T-helper 1 cell treated with Interleukin-12 subunit alpha and Interleukin-12 subunit beta and Interleukin-4 antibody, amounts not matched to agents 30 μg/mL and 1 μg/mL, for 36 hours (primary cell): ENCODE data around the gene DCTPP1.
"Not testable (repeated sequence)": the region's sequence is repeated elsewhere in the genome, so short reads cannot be mapped to it uniquely, and the experiment has no call there.

ENCODE experiments used
- H3K27ac Mint-ChIP-seq: one replicate; pipeline ENCODE4 v1.8.0; 2021; ENCODE audit warnings: mild to moderate bottlenecking, mixed read lengths
- H3K27me3 Mint-ChIP-seq: one replicate; pipeline ENCODE4 v1.8.0; 2021; ENCODE audit warnings: low read depth, mixed read lengths
- H3K36me3 Mint-ChIP-seq: one replicate; pipeline ENCODE4 v1.8.0; 2021; ENCODE audit warnings: low read depth, mixed read lengths
- H3K4me1 Mint-ChIP-seq: one replicate; pipeline ENCODE4 v1.8.0; 2021; ENCODE audit warnings: low read depth, mixed read lengths
- H3K4me3 Mint-ChIP-seq: one replicate; pipeline ENCODE4 v1.8.0; 2021; ENCODE audit warnings: mild to moderate bottlenecking, moderate library complexity, mixed read lengths
- H3K9me3 Mint-ChIP-seq: one replicate; pipeline ENCODE4 v1.8.0; 2021; ENCODE audit warnings: mixed read lengths

The DCTPP1 gene

GRCh38 chr16:30429678-30430427, at the start of gene DCTPP1:
DCTPP1 (minus strand) TSS chr16:30430030; CDS start chr16:30429980, 50 bp downstream.
- no peaks in the 10 kb centered on the region for H3K9me3 Mint-ChIP-seq
- no peaks in the 10 kb centered on the region for H3K27me3 Mint-ChIP-seq
- H3K27ac Mint-ChIP-seq = no peak within 1 kb of the TSS
- peaks cover 29% of the 10 kb centered on the region for H3K4me1 Mint-ChIP-seq
- H3K36me3 Mint-ChIP-seq = peaks cover 14% of the 10 kb centered on the region
- H3K4me3 Mint-ChIP-seq = no peak within 1 kb of the TSS

DNA sequence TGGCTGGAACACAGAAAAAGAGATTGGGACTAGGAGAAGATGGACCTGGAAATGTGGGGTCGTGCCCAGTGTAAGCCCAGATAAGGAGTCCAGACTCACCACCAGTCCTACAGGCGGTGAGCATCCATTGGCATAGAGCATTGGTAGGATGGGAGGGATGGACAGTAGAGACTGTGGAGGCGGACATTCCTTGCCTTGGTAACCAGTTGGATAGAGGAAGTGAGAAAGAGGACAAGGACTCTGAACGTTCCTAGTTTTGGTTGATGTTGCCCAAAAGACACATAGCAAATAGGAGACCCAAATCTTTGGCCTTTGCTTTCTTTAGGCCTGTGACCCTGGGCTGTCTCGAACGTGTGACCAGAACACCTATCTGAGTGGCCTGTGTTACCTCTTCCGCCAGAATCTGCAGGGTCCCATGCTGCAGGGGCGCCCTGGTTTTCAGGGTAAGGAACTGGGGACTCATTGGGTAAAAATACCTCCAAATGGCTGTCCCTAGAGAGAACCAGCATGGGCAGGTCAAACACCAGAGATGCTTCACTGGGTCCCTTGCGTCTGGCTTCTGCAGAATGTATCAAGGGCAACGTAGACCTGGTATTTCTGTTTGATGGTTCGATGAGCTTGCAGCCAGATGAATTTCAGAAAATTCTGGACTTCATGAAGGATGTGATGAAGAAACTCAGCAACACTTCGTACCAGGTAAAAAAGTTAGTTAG, 49.1 kb upstream of the DCTPP1 start:
- Mint-ChIP-seq H3K4me3 (peak overlapping the region; percentile 61), H3K27ac (peak overlapping the region; percentile 47), H3K9me3 (no peaks in the 10 kb centered on the region), H3K36me3 (peaks cover 67% of the 10 kb centered on the region), H3K27me3 (no peaks in the 10 kb centered on the region), H3K4me1 (peaks cover 51% of the 10 kb centered on the region)

DNA sequence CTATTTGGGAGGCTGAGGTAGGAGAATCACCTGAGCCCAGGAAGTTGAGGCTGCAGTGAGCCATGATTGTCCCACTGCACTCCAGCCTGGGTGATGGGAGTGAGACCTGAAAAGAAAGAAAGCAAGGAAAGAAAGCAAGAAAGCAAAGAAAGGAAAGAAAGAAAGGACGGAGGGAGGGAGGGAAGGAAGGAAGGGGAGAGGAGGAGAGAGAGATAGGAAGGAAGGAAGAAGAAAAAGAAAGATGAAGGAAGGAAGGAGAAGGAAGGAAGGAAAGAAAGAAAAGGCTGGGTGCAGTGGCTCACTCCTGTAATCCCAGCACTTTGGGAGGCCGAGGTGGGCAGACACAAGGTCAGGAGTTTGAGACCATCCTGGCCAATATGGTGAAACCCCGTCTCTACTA, 47.9 kb upstream of the DCTPP1 start:
- Mint-ChIP-seq H3K36me3 (peaks cover 69% of the 10 kb centered on the region), H3K4me1 (peaks cover 48% of the 10 kb centered on the region), H3K4me3 (peak overlapping the region; percentile 43), H3K27ac (peak overlapping the region; percentile 3)
- not testable (repeated sequence) for H3K27me3 Mint-ChIP-seq, H3K9me3 Mint-ChIP-seq

DNA sequence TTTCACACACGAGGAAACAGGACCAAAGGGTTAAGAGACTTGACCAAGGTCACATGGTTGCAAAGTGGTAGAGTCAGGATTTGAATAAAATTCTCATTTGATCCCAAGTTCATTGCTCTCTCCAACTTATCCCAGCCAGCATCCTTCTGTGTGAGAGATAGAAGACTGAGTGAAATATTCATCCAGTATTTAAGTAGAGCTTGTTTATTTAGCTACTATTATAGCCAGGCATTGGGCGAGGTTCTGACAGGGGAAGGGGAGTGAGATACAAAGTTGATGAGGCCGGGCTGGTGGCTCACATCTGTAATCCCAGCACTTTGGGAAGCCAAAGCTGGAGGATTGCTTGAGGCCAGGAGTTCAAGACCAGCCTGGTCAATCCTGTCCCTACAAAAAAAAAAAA, 47.2 kb upstream of the DCTPP1 start:
- Mint-ChIP-seq H3K4me3 (peak overlapping the region; percentile 37), H3K27me3 (no peaks in the 10 kb centered on the region), H3K27ac (peak overlapping the region; percentile 12), H3K36me3 (peaks cover 69% of the 10 kb centered on the region), H3K4me1 (peaks cover 48% of the 10 kb centered on the region), H3K9me3 (no peaks in the 10 kb centered on the region)

DNA sequence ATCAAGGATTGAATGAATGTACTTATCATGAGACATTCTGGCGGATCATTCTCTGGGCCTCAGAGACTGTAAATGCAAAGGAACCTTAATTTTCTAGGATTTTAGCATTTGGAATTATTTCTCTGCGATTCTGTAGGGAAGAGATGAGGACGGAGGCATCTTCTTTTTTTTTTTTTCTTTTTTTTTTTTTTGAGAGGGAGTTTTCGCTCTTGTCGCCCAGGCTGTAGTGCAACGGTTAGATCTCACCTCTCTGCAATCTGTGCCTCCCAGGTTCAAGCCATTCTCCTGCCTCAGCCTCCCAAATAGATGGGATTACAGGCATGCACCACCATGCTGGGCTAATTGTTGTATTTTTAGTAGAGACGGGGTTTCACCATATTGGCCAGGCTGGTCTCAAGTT, 44.9 kb upstream of the DCTPP1 start:
- Mint-ChIP-seq H3K9me3 (no peaks in the 10 kb centered on the region), H3K4me3 (peak overlapping the region; percentile 100), H3K27ac (peak overlapping the region; percentile 72), H3K4me1 (peaks cover 46% of the 10 kb centered on the region), H3K27me3 (no peaks in the 10 kb centered on the region), H3K36me3 (peaks cover 52% of the 10 kb centered on the region)

DNA sequence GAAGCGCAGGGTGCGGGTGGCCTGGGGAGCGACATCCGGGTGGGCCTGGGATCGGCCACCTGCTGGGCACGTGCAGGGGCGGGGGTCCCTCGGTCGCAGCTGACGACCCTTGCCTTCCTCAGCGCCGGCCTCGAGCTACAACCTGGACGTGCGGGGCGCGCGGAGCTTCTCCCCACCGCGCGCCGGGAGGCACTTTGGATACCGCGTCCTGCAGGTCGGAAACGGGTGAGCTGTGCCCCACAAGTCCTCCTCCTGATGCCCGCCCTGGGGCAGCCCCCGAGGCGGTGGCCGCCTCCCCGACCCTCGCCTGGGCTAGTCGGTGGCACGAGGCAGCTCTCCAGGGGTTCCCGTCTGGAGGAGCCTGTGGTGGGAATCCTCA, 44.2 kb upstream of the DCTPP1 start:
- Mint-ChIP-seq H3K27ac (peak overlapping the region; percentile 98), H3K4me3 (peak overlapping the region; percentile 100), H3K4me1 (peaks cover 48% of the 10 kb centered on the region), H3K36me3 (peaks cover 52% of the 10 kb centered on the region), H3K9me3 (no peaks in the 10 kb centered on the region), H3K27me3 (no peaks in the 10 kb centered on the region)

DNA sequence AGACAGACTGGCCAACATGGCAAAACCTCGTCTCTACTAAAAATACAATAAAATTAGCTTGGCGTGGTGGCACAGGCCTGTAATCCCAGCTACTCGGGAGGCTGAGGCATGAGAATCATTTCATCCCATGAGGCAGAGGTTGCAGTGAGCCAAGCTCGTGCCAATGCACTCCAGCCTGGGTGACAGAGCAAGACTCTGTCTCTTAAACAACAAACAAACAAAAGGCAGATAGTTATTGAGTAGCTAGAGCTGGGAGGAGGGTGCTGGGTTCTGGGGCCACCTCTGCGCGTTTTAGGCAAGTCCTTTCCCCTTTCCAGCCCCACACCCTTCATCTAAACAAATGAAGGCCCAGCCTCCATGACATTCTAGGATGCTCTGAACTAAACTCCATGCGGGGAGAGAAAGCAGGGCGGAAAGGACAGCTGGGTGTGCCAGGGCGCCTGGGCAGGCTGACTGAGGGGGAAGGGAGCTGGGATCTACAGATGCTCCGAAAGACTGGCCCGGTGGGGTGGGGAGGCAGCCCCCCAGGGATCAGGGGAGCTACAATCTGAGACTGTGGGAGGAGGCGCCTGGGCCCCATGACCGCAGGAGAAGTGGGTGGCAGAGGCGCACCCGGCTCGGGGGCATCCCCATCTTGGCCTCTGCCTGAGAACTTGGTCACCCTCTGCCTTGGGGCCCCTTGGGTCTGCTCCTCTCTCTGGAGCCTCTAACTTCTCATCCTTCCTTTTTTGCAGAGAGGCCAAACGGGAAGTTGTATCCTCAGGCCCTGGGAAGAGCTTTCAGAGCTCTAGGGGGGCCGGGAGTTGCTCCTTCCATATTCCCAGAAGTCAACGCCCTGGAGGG, 43.6 kb upstream of the DCTPP1 start:
- Mint-ChIP-seq H3K4me3 (peak overlapping the region; percentile 100), H3K9me3 (no peaks in the 10 kb centered on the region), H3K36me3 (peaks cover 48% of the 10 kb centered on the region), H3K27me3 (no peaks in the 10 kb centered on the region), H3K4me1 (peaks cover 44% of the 10 kb centered on the region), H3K27ac (peak overlapping the region; percentile 98)

DNA sequence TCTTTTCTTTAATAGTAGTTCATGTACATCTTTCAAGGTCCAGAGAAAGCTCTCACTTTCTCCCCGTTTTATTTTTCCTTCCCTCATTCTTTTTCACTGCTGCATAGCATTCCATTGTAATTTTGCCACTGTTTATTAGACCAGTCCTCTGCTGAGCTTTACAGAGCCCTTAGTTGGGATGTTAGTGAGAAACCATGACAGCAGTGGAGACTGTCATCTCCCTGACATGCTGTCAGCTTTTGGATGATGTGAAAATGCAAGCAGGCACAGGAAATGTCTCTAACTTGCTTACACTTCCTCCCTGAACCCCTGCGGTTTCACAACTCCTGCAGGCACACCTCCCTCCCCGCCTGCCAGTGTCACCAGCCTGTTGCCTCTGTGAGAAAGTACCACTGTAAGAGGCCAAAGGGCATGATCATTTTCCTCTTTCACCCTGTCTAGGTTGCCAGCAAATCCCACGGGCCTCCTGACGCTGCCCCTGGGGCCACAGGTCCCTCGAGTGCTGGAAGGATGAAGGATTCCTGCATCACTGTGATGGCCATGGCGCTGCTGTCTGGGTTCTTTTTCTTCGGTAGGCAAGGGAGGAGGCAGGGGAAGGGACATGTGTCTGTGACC, 42.6 kb upstream of the DCTPP1 start, which contains the start of gene ITGAL:
Gene ITGAL, plus strand, starts transcription at position 415 of the 615 bp plus-strand sequence. Its CDS starts 96 bp downstream, at position 511.
- Mint-ChIP-seq H3K4me1 (peaks cover 44% of the 10 kb centered on the region), H3K27me3 (no peaks in the 10 kb centered on the region), H3K4me3 (peak within 1 kb of the TSS; percentile 100), H3K9me3 (no peaks in the 10 kb centered on the region), H3K27ac (peak within 1 kb of the TSS; percentile 98), H3K36me3 (peaks cover 43% of the 10 kb centered on the region)

GRCh38 chr16:30470632-30470995, 40.8 kb upstream of the DCTPP1 start:
- H3K27me3 Mint-ChIP-seq = no peaks in the 10 kb centered on the region
- H3K27ac Mint-ChIP-seq = peak overlapping the region; percentile 98
- no peak overlapping the region for H3K4me3 Mint-ChIP-seq
- peaks cover 30% of the 10 kb centered on the region for H3K36me3 Mint-ChIP-seq
- H3K9me3 Mint-ChIP-seq = no peaks in the 10 kb centered on the region
- peaks cover 45% of the 10 kb centered on the region for H3K4me1 Mint-ChIP-seq

GRCh38 chr16:30470170-30470512, 40.3 kb upstream of the DCTPP1 start:
- no peaks in the 10 kb centered on the region for H3K27me3 Mint-ChIP-seq
- H3K4me1 Mint-ChIP-seq = peaks cover 42% of the 10 kb centered on the region
- H3K36me3 Mint-ChIP-seq = peaks cover 26% of the 10 kb centered on the region
- H3K9me3 Mint-ChIP-seq = no peaks in the 10 kb centered on the region
- no peak overlapping the region for H3K4me3 Mint-ChIP-seq
- H3K27ac Mint-ChIP-seq = peak overlapping the region; percentile 98

DNA sequence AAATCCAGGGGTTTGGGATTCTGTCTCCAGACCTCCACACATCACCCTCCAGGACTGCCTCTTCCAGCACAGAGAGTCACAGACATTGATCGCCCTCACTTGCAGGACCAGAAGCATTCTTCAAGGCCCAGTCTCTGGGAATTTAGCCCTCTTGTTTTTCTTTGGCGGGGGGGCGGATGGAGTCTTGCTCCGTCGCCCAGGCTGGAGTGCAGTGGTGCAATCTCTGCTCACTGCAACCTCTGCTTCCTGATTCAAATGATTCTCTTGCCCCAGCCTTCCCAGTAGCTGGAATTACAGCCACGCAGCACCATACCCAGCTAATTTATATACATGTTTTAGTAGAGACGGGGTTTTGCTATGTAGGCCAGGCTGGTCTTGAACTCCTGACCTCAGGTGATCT, 34.2 kb upstream of the DCTPP1 start:
- H3K4me3 Mint-ChIP-seq = no peak overlapping the region
- H3K4me1 Mint-ChIP-seq = peaks cover 28% of the 10 kb centered on the region
- H3K27me3 Mint-ChIP-seq = no peaks in the 10 kb centered on the region
- H3K27ac Mint-ChIP-seq = no peak overlapping the region
- H3K36me3 Mint-ChIP-seq = no peaks in the 10 kb centered on the region
- H3K9me3 Mint-ChIP-seq = no peaks in the 10 kb centered on the region

- not testable (repeated sequence) for H3K9me3 Mint-ChIP-seq, H3K4me3 Mint-ChIP-seq, H3K27me3 Mint-ChIP-seq, H3K36me3 Mint-ChIP-seq
- H3K27ac Mint-ChIP-seq = peak overlapping the region; percentile 31
- H3K4me1 Mint-ChIP-seq = peaks cover 45% of the 10 kb centered on the region
These were observed 31.6 kb upstream of the DCTPP1 start for GRCh38 chr16:30461426-30461825.

DNA sequence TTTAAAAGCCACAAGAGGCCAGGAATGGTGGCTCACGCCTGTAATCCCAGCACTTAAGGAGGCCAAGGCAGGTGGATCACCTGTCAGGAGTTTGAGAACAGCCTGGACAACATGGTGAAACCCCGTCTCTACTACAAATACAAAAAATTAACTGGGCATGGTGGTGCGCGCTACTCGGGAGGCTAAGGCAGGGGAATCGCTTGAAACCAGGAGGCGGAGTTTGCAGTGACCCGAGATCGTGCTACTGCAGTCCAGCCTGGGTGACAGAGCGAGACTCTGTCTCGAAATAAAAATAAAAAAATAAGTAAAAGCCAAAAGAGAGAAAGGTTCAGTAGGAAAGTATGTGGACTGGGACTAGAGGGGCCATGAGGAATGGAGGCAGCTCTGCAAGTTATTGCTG, 29.6 kb upstream of the DCTPP1 start:
- no peak overlapping the region for H3K4me3 Mint-ChIP-seq
- peaks cover 52% of the 10 kb centered on the region for H3K4me1 Mint-ChIP-seq
- peaks cover 4% of the 10 kb centered on the region for H3K36me3 Mint-ChIP-seq
- H3K27me3 Mint-ChIP-seq = no peaks in the 10 kb centered on the region
- H3K27ac Mint-ChIP-seq = peak overlapping the region; percentile 96
- H3K9me3 Mint-ChIP-seq = no peaks in the 10 kb centered on the region
